RWPE1 (cell line): ENCODE results near the gene C10orf95.
A peak's percentile ranks its signal among the peaks of the same experiment; 100 is the strongest.

Source experiments
- CTCF ChIA-PET: fragments of 350-600 bp; sonication (Branson Sonifier 250); formaldehyde crosslinking; extraction: SDS; loops from one replicate; lab custom pipeline; 2021; lab: Yijun Ruan, JAX
- POLR2A ChIA-PET: fragments of 400-600 bp; formaldehyde crosslinking; extraction: SDS; loops from one replicate; lab custom pipeline; 2020; ENCODE audit warnings: antibody characterized with exemption; ENCODE audit not compliant: low non-redundant PET; lab: Yijun Ruan, JAX
- DNase-seq: peaks from one replicate; pipeline ENCODE4 v3.0.0; 2012; ENCODE audit warnings: low spot score
- H3K27ac ChIP-seq: fragments of 450-650 bp; 2 replicates; pipeline ENCODE4 v1.5.1; 2017
- CTCF ChIP-seq: fragments of 450-650 bp; conservative IDR thresholded peaks from 2 replicates; pipeline ENCODE4 v1.5.1; 2017; ENCODE audit warnings: low read depth, mild to moderate bottlenecking

The C10orf95 gene

GRCh38 chr10:102492344-102492939 lies 41.1 kb upstream of the C10orf95 start:
- ChIA-PET CTCF (no interaction called here), POLR2A (interaction anchor here (0.9 kb wide), 1 partner anchor 103 kb away, joined by 3 read pairs; no protein-coding TSS in a partner anchor)
- H3K27ac ChIP-seq, result peak overlapping the region; percentile 52
- no peak for TF ChIP-seq CTCF
- no peak for DNase-seq

- CTCF ChIA-PET, result interaction anchor here (0.6 to 1.5 kb wide), 2 partner anchors 12 to 63 kb away, joined by 3 to 4 read pairs; no protein-coding TSS in a partner anchor
- H3K27ac ChIP-seq, result no peak overlapping the region
- TF ChIP-seq CTCF, result no peak
- POLR2A ChIA-PET, result interaction anchor here (0.6 kb wide), 1 partner anchor 121 kb away, joined by 3 read pairs; no protein-coding TSS in a partner anchor
- no peak for DNase-seq
Observed at GRCh38 chr10:102491136-102491535, 39.8 kb upstream of the C10orf95 start.

GRCh38 chr10:102485093-102485784 lies 33.9 kb upstream of the C10orf95 start:
- H3K27ac ChIP-seq, result peak overlapping the region; percentile 1; the same call in 1 of the 2 replicates
- no peak for TF ChIP-seq CTCF
- DNase-seq, result no peak
- POLR2A ChIA-PET, result no interaction called here
- CTCF ChIA-PET, result interaction anchor here (0.6 to 1.4 kb wide), 2 partner anchors 98 to 144 kb away, joined by 3 to 4 read pairs; no protein-coding TSS in a partner anchor

GRCh38 chr10:102484021-102484420 lies 32.7 kb upstream of the C10orf95 start:
- TF ChIP-seq CTCF, result no peak
- ChIA-PET CTCF (interaction anchor here (1.4 kb wide), 1 partner anchor 100 kb away, joined by 4 read pairs; no protein-coding TSS in a partner anchor), POLR2A (no interaction called here)
- H3K27ac ChIP-seq, result no peak overlapping the region
- no peak for DNase-seq

- DNase-seq, result no peak
- ChIA-PET POLR2A (no interaction called here), CTCF (interaction anchor here (1.5 to 2.0 kb wide), 2 partner anchors 77 to 103 kb away, joined by 5 to 9 read pairs; no protein-coding TSS in a partner anchor)
- TF ChIP-seq CTCF, result no peak
- peak overlapping the region; percentile 47 for H3K27ac ChIP-seq
Observed at GRCh38 chr10:102480396-102480795, 29.1 kb upstream of the C10orf95 start.

GRCh38 chr10:102479651-102480050 lies 28.3 kb upstream of the C10orf95 start:
- ChIA-PET POLR2A (no interaction called here), CTCF (interaction anchor here (0.6 to 2.0 kb wide), 20 partner anchors 9 to 249 kb away, joined by 3 to 14 read pairs (median 4); partner anchors contain the start of genes CUEDC2, FBXL15 and NFKB2)
- no peak for DNase-seq
- peak overlapping the region; percentile 47 for H3K27ac ChIP-seq
- no peak for TF ChIP-seq CTCF
